NCI-H146 treated with DMSO at 0.1 percent for 48 hours (cell line): ENCODE results near the gene MAGIX.
"Not testable (repeated sequence)": the region's sequence is repeated elsewhere in the genome, so short reads cannot be mapped to it uniquely, and the experiment has no call there.

Experiments
- DNase-seq: peaks from one replicate; lab custom pipeline; 2025; ENCODE audit not compliant: unreplicated experiment; lab: John Stamatoyannopoulos, UW

Gene MAGIX

DNA sequence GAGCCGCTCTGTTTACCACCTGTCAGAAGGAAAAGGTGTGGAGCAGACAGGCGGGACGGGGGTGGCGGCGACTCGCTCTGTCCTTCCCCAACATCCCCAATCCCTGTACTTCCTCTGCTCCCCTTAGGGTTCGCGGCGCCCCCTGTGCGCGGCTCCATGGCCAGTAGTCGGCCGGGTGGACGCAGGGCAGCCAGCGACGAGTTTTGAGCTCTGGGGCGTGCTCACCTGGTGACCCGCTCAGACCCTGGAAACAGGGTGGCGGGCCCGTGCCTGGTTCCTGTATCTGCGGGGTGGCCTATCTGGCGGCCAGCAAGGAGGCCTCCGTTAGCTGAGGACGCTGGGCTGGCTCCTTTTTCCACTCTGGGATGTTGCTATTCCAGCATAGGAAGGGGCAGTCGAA lies 5.4 kb upstream of the MAGIX start:
- DNase-seq: no peak

DNA sequence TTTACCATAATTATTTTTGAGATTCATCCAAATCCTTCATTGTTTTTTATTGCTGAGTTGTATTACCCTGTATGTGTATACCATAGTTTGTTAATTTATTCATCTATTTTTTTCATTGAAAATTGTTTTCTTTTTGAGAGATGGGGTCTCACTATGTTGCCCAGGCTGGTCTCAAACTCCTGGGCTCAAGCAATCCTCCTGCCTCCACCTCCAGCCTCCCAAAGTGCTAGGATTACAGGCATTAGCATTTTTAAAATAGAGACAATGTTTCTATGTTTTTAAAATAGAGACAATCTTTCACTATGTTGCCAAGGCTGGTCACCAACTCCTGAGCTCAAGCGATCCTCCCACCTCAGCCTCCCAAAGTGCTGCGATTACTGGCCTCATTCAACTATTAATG lies 1.6 kb upstream of the MAGIX start:
- DNase-seq: no peak

DNA sequence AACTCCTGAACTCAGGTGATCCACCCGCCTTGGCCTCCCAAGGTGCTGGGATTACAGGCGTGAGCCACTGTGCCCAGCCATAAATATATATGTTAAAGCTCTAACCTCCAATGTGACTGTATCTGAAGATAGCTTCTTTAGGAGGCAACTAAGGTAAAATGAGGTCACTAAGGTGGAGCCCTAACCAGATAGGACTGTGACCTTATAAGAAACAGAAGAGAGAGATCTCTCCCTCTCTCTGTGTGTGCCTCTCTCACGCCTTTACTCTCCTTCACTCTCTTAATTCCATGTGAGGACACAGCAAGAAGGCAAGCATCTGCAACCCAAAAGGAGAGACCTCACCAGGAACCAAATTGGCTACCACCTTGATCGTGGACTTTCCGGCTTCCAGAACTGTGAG lies 926 bp upstream of the MAGIX start:
- DNase-seq: no peak

DNA sequence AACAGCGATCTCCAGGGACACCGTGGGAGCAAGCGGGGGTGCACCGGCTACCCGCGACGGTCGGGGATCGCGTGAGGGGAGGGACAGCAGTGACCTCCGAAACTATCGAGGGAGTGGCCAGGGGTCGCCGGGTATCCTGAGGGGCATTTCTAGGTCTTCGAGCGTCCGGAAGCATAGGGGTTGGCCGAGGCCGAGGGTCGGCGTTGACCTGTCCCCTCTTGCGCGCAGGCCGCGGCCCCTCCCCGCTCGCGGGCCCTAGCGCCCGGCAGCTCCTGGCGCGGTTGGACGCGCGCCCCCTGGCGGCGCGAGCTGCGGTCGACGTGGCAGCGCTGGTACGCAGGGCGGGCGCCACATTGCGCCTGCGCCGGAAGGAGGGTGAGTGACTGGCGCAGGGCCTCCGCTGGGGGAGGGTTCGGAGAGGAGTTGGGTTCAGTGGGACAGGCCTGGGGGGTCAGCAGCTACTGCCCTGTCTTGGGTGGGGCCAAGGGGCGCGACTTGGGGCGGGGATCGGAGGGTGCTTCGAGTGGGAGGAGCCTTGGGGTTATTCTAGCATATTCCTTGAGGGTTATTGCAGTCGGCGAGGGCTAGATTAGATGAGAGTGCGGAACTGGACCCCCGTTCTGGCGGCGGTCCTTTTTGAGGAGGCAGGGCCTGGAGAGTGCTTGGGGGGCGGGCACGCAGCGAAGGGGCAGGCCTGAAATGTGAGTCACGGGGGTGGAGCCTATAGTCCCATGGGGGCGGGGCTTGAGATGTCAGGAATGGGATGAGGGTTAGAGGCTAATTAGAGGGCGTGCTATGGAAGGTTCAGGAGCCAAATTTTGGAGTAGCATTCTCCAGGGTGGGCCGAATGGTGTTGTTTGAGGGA lies 1.2 kb downstream of the MAGIX start:
- peak; percentile 67 for DNase-seq

DNA sequence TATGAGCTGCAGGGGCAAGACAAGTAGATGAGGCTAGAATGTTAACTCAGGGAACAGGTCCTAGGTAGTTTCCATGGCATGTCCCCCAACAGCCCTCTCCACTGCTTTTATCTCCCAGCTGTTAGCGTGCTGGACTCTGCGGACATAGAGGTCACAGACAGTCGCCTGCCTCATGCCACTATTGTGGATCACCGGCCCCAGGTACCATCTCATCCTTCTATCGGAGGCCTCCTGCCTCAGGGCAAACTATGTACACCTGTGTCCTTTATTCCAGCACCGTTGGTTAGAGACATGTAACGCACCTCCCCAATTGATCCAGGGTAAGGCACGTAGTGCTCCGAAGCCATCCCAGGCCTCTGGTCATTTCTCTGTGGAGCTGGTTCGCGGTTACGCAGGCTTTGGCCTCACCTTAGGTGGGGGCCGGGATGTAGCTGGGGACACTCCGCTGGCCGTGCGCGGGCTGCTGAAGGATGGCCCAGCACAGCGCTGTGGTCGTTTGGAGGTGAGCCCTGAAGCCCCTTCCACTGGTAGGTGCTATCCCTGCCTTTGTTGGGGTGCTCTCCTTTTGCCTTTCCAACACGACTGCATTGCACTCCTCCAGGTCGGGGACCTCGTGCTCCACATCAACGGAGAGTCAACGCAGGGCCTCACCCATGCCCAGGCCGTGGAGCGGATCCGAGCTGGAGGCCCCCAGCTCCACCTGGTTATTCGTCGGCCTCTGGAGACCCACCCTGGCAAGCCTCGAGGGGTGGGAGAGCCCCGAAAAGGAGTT lies 2.2 kb downstream of the MAGIX start:
- DNase-seq: no peak

DNA sequence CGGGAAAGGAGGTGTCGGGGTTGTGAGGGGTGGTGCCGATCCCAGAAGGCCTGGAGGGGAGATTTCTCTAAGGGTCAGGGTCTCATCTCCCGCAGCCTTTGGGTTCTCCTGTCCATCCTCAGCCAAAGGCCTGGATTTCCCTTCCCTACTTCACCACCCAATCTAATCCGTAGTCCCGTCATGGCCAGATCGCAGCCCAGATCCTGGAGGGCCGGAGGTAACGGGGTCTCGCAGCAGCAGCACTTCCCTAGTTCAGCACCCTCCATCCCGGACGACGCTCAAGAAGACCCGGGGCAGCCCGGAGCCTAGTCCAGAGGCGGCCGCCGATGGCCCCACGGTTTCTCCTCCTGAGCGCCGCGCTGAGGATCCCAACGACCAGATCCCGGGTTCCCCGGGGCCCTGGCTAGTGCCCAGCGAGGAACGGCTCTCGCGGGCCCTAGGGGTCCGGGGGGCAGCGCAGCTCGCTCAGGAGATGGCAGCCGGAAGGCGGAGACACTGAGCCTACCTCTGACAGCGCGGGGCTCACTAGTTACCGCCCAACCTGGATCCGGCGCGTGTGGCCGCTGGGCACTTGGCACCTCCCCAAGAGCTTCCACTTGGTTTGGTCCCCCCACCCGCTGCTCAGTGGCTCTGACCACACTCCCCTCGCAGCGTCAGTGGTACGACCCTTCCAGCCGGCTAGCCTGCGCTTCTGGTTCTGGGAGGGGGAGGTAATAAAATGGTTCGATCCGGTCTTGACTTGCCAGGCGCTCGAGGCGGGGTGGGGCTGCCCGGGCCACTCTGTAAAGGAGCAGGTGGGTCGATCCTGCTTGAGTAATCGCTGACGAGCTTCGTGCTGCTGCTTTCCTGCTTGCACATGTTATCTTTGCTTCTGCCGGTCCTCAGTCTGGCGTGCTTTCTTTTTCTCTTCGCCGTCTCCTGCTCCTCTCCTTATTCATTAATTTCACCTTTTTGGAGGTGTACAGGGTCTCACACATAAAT lies 3.6 kb downstream of the MAGIX start:
- peak; percentile 80 for DNase-seq

DNA sequence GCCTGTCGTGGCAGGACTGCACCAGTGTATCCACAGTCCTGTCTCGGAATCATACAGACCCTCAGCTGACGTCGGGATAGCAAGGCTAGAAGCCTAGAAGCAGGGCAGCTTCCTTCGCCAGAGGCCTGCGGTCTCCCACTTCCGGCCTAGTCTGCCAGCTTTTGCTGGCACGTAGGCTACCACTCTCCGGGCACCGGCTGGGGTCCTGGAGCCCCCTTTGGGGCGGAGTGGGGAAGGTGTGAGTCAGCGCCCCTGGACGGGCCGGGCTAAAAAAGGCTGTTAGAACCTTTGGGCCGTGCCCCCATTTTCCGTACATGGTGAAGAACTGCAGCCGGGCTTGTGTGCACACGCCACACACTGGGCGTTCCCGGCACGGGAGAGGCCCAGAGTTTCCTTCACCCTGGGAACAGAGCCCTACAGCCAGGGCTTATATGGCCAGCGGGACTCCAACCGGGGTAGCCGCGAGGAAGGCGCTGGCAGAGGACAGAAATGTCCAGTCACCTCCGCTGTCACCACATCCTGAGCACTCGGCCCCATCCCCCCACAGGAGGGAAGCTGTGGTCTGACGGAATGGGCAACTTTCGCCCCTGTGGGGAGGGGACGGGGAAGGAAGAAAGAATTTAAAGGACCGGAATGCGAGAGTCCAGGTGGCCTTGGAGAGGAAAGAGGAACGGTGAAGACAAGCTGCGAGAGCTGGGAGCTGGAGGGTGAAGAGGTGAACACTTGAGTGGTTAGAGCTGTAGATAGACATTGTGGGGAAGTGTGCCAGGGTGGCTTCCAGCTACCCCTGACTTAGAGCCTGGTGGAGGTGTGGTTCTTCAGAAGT lies 4.6 kb downstream of the MAGIX start:
- peak; percentile 41 for DNase-seq

DNA sequence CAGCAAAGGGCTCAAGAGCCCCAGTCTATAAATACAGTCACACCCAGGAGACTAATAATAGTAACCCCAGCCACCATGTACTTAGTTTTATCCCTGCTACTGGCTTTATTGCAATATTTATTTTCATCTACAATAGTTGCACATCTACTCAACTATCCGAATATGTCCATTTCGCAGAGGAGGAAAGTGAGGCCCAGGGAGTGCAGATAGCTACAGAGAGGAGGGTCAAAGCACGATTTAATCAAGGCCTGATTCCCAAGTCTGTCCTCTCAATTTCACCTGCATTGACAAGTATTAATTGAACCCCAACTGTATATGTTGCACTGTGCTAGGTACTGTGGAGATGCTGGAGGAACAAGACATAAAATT lies 5.2 kb downstream of the MAGIX start:
- DNase-seq: no peak

DNA sequence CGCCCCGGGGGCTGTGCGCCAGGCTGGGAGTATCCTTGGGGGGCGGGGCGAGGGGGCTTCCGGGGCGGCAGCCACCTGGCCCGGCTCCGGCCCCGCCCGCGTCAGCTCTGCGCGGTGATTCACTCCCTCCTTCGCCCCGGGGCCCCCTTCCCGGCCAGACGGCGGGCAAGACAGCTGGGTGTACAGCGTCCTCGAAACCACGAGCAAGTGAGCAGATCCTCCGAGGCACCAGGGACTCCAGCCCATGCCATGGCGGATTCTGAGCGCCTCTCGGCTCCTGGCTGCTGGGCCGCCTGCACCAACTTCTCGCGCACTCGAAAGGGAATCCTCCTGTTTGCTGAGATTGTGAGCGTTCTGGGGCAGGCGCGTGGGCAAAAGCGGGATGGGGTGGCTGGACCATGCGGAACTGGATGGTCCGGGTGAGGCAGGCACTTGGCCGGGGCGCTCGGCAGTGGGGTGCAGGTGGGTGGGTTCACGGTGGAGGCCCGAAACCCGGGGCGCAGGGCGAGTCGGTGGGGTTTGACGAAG lies 9.3 kb downstream of the MAGIX start, which contains the start of gene PLP2:
TSS of gene PLP2 (plus strand) at position 147 of the 528 bp plus-strand sequence. CDS start at position 250, 103 bp downstream.
- DNase-seq: peak; percentile 9

DNA sequence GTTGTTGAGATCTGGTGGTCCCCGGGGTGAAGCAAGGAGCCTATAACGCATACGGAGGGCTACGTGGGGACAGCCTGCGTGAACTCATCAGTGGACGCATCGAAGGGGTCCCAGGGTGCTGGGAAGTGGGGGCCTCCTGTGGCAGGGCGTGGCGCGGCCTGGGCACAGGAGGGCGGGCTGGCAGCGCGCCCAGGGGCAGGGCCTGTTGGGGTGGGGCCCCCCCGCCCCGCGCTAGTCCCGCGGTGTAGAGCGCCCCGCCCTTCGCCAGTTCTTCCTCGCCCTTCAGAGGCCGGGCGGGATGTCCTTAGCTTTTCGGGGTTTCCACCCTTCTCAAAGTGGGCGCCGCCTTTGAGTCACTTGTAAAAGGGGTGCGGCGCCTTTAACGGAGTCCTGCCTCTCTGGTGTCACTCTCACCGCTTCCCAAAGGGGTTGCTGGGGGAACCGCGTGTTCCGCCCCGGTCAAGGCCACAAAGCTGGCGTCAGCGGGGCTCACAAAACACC lies 9.8 kb downstream of the MAGIX start:
- no peak for DNase-seq

DNA sequence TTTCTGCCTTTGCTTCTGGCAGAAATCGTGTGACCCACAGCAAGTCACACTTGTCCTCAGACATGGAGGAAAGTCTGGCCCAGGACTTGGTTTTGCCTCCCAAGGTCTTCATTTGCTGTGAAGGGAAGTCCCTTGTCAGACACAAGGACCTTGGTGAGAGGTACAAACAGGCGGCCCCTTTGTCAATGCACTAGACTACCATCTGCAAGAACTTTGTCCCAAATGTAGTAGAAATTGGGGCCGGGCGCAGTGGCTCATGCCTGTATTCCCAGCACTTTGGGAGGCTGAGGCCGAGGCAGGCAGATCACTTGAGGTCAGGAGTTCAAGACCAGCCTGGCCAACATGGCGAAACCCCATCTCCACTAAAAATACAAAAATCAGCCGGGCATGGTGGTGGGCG lies 11.0 kb downstream of the MAGIX start:
- DNase-seq: not testable (repeated sequence)

DNA sequence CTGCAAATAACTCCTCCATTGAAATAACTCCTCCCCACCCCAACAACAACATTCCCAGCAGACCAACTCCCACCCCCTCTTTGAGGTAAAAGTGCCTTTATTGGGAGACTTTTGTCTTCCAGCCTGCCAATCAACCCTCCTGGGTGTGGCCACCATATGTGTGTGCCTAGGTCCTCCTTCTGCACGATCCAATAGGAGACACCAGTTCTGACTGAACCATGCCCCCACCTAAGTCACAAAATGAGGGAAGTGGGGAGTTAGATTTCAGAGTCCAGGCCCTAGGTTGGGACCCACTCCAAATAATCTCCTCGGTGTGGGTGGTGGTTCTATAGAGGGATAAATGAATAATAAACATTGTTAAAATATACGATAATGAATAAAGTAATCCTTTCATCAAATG lies 12.2 kb downstream of the MAGIX start:
- DNase-seq: no peak

DNA sequence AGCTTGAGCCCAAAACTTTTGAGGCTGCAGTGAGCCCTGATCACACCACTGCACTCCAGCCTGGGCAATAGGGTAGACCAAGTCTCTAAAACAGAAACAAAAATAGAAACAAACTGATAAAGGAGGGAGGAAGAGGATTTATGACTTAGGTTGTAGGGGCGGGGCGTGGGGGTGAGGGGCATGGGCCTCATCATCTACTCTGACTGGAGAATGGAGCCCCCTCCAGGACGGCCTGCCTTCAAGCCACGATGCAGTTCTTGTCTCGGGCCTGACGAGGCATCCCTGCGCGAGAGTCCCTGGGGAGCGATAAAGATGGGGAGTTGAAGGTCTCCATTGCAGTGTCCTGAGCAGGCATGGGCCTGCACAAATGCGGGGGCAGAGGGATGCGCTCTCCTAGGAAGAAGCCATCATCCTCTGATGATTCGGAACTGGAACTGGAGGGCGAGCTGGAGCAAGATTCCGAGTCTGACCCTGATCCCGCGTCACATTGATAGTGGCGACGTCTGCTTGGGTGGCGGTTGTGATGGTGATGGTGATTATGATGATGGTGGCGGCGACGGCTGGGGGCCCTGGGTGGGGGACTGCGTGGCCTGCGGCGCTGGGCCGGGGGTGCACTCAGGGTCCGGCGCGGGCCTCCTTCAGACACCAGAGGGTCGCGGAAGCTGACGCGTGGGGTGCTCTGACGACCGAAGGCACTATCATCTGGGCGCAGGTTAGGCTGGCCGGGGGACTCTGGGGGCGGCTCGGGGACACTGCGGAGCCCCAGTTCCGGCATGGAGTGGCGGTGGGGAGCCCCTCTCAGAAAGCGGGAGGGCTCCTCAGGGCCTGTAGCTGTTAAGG lies 13.1 kb downstream of the MAGIX start:
- no peak for DNase-seq

DNA sequence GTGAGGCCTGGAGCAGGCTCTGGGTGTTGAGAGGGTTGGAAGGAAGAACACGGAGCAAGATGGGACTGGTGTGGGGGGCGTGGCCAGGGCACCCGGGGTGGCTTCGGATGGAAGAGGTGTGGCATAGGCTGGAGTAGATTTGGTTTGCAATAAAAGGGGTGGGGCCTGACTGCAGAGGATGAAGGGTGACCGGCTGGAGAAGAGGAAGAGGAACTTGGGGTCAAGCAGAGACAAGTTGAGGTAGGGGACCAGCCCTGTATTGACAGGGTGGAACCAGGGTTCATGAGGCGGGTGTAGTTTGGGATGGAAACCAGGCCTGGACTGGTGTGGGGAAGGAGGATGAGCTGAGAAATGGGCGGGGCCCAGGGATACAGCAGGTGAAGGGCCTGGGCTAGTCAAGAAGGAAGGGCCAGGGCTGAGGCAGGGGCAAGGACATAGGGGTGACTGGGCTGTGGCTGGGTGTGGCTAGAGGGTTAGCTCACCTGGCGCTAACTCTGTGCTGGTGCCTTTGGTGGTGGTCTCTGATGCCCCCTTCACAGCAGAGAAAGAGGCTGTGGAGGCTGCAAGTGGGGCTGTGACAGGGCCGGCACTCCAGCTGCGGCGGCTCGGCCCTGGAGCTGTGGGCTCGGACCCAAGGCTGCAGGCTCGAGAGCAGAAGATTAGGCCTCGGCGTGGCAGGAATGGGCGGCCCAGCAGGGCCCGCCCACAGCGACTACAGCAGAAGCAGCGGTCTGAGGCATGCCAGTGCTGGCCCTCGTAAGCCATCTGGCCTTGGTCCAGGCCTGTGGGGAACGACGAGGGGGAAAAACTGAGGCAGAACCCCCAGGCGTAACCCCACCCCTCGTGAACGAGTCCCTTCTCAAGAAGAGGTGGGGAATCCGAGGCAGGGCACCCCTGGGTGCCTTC lies 14.1 kb downstream of the MAGIX start:
- DNase-seq: no peak

DNA sequence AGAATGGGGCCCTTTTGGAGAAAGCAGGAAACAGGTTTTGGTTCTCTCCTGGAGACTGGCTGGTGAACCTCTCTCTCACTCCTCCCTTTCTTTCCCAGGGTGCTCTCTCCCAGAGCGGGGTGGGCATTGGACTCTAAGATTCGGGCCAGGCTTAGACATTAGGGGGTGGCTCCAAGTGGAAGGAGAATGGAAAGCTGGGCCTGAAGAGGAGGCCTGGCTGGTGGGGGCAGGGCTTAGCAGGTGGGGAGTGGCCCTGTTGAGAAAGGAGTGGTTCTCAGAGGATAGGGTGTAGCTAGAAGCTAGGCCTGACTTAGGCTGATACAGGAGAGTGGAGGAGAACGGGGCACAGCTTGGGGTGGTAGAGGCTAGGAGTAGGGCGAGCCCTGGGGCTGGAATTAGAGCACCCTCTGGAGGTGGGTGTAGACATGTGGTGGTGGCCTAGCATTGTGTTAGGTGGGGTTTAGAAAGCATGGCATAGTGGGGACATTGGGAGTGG lies 14.8 kb downstream of the MAGIX start:
- no peak for DNase-seq

DNA sequence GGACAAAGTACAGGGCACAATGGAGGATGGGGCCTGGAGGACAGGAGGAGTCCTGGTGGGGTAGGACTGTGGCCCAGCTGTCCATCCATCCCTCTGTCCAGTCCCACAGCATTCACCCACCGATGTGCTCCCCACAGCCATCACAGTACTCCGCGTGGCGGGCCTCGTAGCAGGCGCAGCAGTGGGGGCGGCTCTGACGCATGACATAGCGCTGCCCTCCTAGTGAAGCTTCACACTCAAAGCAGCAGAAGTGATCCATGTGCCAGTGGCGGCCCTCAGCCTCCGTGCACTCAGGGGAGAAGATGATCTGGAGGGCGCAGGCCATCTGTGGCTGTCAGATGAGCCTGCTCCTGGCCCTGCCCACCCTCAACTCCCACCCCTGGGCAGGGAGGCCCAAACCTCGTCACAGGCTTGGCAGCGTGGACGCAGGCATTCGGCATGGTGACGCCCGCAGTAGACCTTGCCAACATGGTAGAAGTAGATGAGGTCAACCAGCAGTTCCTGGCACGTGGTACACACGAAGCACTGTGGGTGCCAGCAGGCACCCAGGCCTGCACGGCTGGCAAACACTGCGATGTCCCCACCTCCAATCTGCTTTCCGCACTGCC lies 15.4 kb downstream of the MAGIX start:
- DNase-seq: no peak

DNA sequence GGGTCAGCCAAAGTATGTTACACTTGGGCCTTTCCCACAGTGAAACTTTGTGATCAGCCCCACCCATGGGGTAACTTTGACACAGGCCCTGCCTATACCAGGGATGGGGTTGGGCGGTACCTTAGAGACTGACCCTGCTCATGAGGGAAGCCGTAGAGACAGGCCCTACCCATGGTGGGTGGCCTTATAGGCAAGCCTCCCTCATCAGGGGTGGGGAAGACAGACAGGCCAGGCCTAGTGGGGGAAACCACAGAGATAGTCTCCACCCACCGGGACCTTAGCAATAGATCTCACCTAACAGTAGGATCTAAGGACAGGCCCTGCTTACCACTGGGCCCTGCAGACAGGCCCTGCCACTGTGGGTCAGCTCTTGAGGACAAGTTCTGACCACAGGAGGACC lies 16.0 kb downstream of the MAGIX start:
- no peak for DNase-seq
